Measurements from ENCODE around the gene SIL1.

GRCh38 chr5:138983984-138984383 is 214.2 kb downstream of the SIL1 start:
- no peak for TF ChIP-seq ZNF23 (CRISPR knock-in tag; IDR thresholded peaks at IDR 0.05)
- TF ChIP-seq ZBTB1 (CRISPR knock-in tag; IDR thresholded peaks at IDR 0.05; ENCODE audit: borderline replicate concordance, low read depth) = no peak
- TF ChIP-seq PBX2 (CRISPR knock-in tag; IDR thresholded peaks at IDR 0.05; ENCODE audit: low read depth) = no peak
- TF ChIP-seq PBX2 (tag; conservative IDR thresholded peaks at IDR 0.05; ENCODE audit: low read depth) = no peak
- no peak for TF ChIP-seq CTCF (IDR thresholded peaks at IDR 0.05 in 2 of 3, conservative IDR thresholded peaks at IDR 0.05 in 1 of 3; ENCODE audit: insufficient read depth in 2 of 3, low read depth in 1 of 3, low read length in 3 of 3)
- TF ChIP-seq RAD51 (IDR thresholded peaks at IDR 0.05; ENCODE audit: borderline replicate concordance, low read depth) = no peak
- TF ChIP-seq ETV6 (IDR thresholded peaks at IDR 0.05; ENCODE audit: borderline replicate concordance in 1 of 2, low read depth in 2 of 2, low read length in 1 of 2) = no peak
- no peak for TF ChIP-seq ETV6 (CRISPR knock-in tag; IDR thresholded peaks at IDR 0.05; ENCODE audit: borderline replicate concordance)
- TF ChIP-seq EZH2 (IDR thresholded peaks at IDR 0.05; ENCODE audit: borderline replicate concordance, low read depth, low read length) = no peak
- TF ChIP-seq POLR2A (conservative IDR thresholded peaks at IDR 0.05) = no peak
- no peak for TF ChIP-seq ZNF76 (CRISPR knock-in tag; IDR thresholded peaks at IDR 0.05; ENCODE audit: borderline replicate concordance)
- TF ChIP-seq SIN3A (IDR thresholded peaks at IDR 0.05; ENCODE audit: borderline replicate concordance in 2 of 2, control insufficient read depth in 1 of 2, low read depth in 2 of 2, low read length in 2 of 2) = no peak
- no peak for TF ChIP-seq ARNT (IDR thresholded peaks at IDR 0.05)
- TF ChIP-seq, protein P1, sequence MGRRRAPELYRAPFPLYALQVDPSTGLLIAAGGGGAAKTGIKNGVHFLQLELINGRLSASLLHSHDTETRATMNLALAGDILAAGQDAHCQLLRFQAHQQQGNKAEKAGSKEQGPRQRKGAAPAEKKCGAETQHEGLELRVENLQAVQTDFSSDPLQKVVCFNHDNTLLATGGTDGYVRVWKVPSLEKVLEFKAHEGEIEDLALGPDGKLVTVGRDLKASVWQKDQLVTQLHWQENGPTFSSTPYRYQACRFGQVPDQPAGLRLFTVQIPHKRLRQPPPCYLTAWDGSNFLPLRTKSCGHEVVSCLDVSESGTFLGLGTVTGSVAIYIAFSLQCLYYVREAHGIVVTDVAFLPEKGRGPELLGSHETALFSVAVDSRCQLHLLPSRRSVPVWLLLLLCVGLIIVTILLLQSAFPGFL (CRISPR knock-in tag; IDR thresholded peaks at IDR 0.05) = no peak
- no peak for TF ChIP-seq ZNF140 (CRISPR knock-in tag; IDR thresholded peaks at IDR 0.05)
